Measurements from ENCODE around the gene NMUR1. TPM values are rescaled to one million over a fixed set of nuclear protein-coding genes. Genes with fewer than 3 reads are reported as not detected.

NMUR1 gene
- polyA plus RNA-seq, 2 of the 4 experiments (the other 2 are of a cell fraction): not detected

DNA sequence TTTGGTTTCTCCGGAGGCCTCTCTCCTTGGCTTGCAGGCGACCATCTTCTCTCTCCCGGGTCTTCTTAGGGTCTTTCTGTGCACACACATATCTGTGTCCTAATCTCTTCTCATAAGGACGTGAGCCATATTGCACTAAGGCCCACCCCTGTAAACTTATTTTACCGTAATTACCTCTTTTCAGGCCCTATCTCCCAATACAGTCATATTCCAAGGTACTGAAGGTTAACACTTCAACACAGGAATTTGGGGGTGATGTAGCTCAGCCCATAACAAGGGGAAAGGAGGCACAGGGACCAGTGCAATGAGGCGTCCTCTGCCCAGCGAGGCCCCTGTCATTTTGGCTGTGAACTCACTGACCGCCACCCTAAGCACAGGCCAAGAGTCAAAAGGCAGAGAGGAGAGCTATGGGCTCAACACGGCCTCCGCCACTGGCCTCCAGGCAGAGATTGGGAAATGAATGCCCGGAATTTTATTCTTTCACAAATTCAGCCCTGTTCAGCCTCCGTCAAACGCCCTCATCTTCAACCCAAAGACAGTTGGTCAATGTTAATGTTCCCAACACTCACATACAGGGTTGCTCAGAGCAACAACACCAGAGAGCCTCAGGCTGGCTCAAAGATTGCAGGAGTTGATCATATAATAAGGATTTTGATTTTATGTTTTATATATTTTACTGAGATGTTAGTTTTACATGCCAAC, 15.9 kb upstream of the NMUR1 start:
- Histone ChIP-seq H3K4me2 (no peak overlapping the region), H3K9me3 (peaks cover 14% of the 10 kb centered on the region), H3K4me1 (no peaks in the 10 kb centered on the region), H3K4me3 (no peak overlapping the region), H3K27ac (no peak overlapping the region)
- DNase-seq (ENCODE audit: low read depth in 1 of 2, low spot score in 1 of 2) (no peak), FAIRE-seq (no peak), ATAC-seq (peak in 1 of 2 experiments; percentile 32; a peak in 1 of 6 replicates)
- POLR2A ChIA-PET: no interaction called here
- no peak for TF ChIP-seq CBX2 (IDR thresholded peaks at IDR 0.05; ENCODE audit: borderline replicate concordance, low read depth)
- TF ChIP-seq JUN (IDR thresholded peaks at IDR 0.05): no peak
- no peak for TF ChIP-seq CTCF (IDR thresholded peaks at IDR 0.05)
- no peak for TF ChIP-seq EP300 (IDR thresholded peaks at IDR 0.05)
- CTCF ChIA-PET: interaction anchor here (0.6 to 2.5 kb wide), 4 partner anchors 12 to 210 kb away, joined by 3 to 6 read pairs (median 4); partner anchors contain the start of gene NMUR1
- 77% methylated on average over 13 of the region's 13 CpGs for WGBS (ENCODE audit: missing lambda C conversion rate)

GRCh38 chr2:231545105-231545902, 15.1 kb upstream of the NMUR1 start:
- CTCF ChIA-PET: no interaction called here
- ATAC-seq (peak; percentile 25 to 37; a peak in 3 of 6 replicates), DNase-seq (ENCODE audit: low read depth in 1 of 2, low spot score in 1 of 2) (no peak), FAIRE-seq (no peak)
- H3K4me2 ChIP-seq: no peak overlapping the region
- POLR2A ChIA-PET: no interaction called here
- peaks cover 14% of the 10 kb centered on the region for H3K9me3 ChIP-seq
- WGBS (ENCODE audit: missing lambda C conversion rate): 75% methylated on average over 14 of the region's 14 CpGs
- H3K27ac ChIP-seq: no peak overlapping the region
- no peaks in the 10 kb centered on the region for H3K4me1 ChIP-seq
- TF ChIP-seq HEYL (CRISPR knock-in tag; IDR thresholded peaks at IDR 0.05) (no peak), PHF8 (IDR thresholded peaks at IDR 0.05; ENCODE audit: borderline replicate concordance, low read depth) (no peak), ZC3H11A (IDR thresholded peaks at IDR 0.05) (no peak), NFE2L2 (conservative IDR thresholded peaks at IDR 0.05; ENCODE audit: low read length) (no peak), HOXA7 (CRISPR knock-in tag; IDR thresholded peaks at IDR 0.05) (no peak), ZFP36 (IDR thresholded peaks at IDR 0.05; ENCODE audit: borderline replicate concordance, partially characterized antibody) (no peak), FOXS1 (CRISPR knock-in tag; IDR thresholded peaks at IDR 0.05) (no peak), POLR2AphosphoS2 (conservative IDR thresholded peaks at IDR 0.05; ENCODE audit: low read length) (no peak), ZNF302 (CRISPR knock-in tag; IDR thresholded peaks at IDR 0.05) (no peak), CTCF (IDR thresholded peaks at IDR 0.05) (no peak)
- TF ChIP-seq, protein P1, sequence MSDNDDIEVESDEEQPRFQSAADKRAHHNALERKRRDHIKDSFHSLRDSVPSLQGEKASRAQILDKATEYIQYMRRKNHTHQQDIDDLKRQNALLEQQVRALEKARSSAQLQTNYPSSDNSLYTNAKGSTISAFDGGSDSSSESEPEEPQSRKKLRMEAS (IDR thresholded peaks at IDR 0.05): no peak
- TF ChIP-seq, protein P2, sequence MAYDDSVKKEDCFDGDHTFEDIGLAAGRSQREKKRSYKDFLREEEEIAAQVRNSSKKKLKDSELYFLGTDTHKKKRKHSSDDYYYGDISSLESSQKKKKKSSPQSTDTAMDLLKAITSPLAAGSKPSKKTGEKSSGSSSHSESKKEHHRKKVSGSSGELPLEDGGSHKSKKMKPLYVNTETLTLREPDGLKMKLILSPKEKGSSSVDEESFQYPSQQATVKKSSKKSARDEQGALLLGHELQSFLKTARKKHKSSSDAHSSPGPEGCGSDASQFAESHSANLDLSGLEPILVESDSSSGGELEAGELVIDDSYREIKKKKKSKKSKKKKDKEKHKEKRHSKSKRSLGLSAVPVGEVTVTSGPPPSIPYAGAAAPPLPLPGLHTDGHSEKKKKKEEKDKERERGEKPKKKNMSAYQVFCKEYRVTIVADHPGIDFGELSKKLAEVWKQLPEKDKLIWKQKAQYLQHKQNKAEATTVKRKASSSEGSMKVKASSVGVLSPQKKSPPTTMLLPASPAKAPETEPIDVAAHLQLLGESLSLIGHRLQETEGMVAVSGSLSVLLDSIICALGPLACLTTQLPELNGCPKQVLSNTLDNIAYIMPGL (CRISPR knock-in tag; IDR thresholded peaks at IDR 0.05; ENCODE audit: borderline replicate concordance): no peak
- TF ChIP-seq, protein P3, sequence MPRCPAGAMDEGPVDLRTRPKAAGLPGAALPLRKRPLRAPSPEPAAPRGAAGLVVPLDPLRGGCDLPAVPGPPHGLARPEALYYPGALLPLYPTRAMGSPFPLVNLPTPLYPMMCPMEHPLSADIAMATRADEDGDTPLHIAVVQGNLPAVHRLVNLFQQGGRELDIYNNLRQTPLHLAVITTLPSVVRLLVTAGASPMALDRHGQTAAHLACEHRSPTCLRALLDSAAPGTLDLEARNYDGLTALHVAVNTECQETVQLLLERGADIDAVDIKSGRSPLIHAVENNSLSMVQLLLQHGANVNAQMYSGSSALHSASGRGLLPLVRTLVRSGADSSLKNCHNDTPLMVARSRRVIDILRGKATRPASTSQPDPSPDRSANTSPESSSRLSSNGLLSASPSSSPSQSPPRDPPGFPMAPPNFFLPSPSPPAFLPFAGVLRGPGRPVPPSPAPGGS (IDR thresholded peaks at IDR 0.05): no peak
- H3K4me3 ChIP-seq: no peak overlapping the region

Measured in A549 (cell line).